DOHH2 (cell line): ENCODE results near the gene MRPS23.

Experiments used
- H3F3A ChIP-seq: fragments of 200-600 bp; sonication (generic), shearing (Covaris generic); 2 replicates; pipeline ENCODE4 v1.6.0; 2016; ENCODE audit warnings: antibody characterized with exemption, mild to moderate bottlenecking; ENCODE audit not compliant: control insufficient read depth, insufficient read depth
- H3K27ac ChIP-seq: fragments of 200-600 bp; sonication (generic); 2 replicates; pipeline ENCODE4 v1.5.1; 2014; ENCODE audit warnings: low read depth, mild to moderate bottlenecking, low read length, moderate library complexity
- H3K27me3 ChIP-seq: fragments of 200-600 bp; sonication (generic); 2 replicates; pipeline ENCODE4 v1.6.1; 2014; ENCODE audit warnings: mild to moderate bottlenecking, low read length, mixed read lengths; ENCODE audit not compliant: control insufficient read depth
- H3K36me3 ChIP-seq: fragments of 200-600 bp; sonication (generic); 2 replicates; pipeline ENCODE4 v1.6.1; 2014; ENCODE audit warnings: mild to moderate bottlenecking, low read length, moderate library complexity, mixed read lengths; ENCODE audit not compliant: control insufficient read depth
- H3K4me1 ChIP-seq: fragments of 200-600 bp; sonication (generic); 2 replicates; pipeline ENCODE4 v1.6.1; 2014; ENCODE audit warnings: mild to moderate bottlenecking, low read length, mixed read lengths; ENCODE audit not compliant: control insufficient read depth
- H3K4me2 ChIP-seq: fragments of 200-600 bp; sonication (generic); 2 replicates; pipeline ENCODE4 v1.6.0; 2014; ENCODE audit warnings: mild to moderate bottlenecking, low read length, moderate library complexity
- H3K4me3 ChIP-seq: fragments of 200-600 bp; sonication (generic); 2 replicates; pipeline ENCODE4 v1.5.1; 2014; ENCODE audit warnings: mild to moderate bottlenecking, low read length, mixed read lengths
- H3K79me2 ChIP-seq: fragments of 200-600 bp; sonication (generic); 2 replicates; pipeline ENCODE4 v1.6.1; 2014; ENCODE audit warnings: mild to moderate bottlenecking, low read length, mixed read lengths; ENCODE audit not compliant: control insufficient read depth
- H3K9me2 ChIP-seq: fragments of 200-600 bp; sonication (generic); replicated peaks from 2 replicates; pipeline ENCODE4 v1.6.1; 2014; ENCODE audit warnings: mild to moderate bottlenecking, low read length, mixed read lengths; ENCODE audit not compliant: control insufficient read depth
- H3K9me3 ChIP-seq: fragments of 200-600 bp; sonication (generic); 2 replicates; pipeline ENCODE4 v1.6.1; 2014; ENCODE audit warnings: antibody characterized with exemption, low read length, mixed read lengths; ENCODE audit not compliant: control insufficient read depth, insufficient read depth
- H4K20me1 ChIP-seq: fragments of 200-600 bp; sonication (generic); 2 replicates; pipeline ENCODE4 v1.6.0; 2014; ENCODE audit warnings: low read depth, mild to moderate bottlenecking, antibody characterized with exemption, low read length, moderate library complexity; ENCODE audit not compliant: control insufficient read depth, insufficient read depth
- CTCF ChIP-seq: fragments of 200-600 bp; sonication (generic); IDR thresholded peaks from one replicate; pipeline ENCODE4 v1.5.1; 2014; ENCODE audit warnings: antibody characterized with exemption, mild to moderate bottlenecking, low read depth, low read length; ENCODE audit not compliant: poor library complexity, severe bottlenecking
- EZH2phosphoT487 ChIP-seq: fragments of 200-600 bp; sonication (generic); IDR thresholded peaks from 2 replicates; pipeline ENCODE4 v1.6.1; 2017; ENCODE audit warnings: borderline replicate concordance, mild to moderate bottlenecking, antibody characterized with exemption, low read length, moderate library complexity, mixed read lengths

Gene MRPS23

DNA sequence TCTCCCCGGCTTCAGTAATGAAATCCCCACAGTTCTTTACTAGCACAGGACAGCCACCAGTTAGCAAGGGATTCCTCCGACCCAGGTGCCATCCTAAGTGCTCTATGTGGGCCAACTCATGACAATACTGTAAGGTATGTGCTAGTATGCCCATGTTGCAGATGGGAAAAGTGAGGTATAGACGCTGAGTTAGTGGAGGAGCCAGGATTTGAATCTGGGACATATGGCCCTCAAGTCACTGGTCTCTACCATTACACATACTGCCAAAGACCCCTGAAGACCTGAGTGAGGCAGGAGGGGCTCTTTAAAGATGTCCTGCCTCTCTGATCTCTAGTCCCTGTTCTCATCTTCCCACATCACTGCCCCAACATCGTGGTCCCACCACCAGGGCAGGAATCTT, 36.2 kb upstream of the MRPS23 start:
- H3K4me2 ChIP-seq = no peak overlapping the region
- no peaks in the 10 kb centered on the region for H3K36me3 ChIP-seq
- H3K27me3 ChIP-seq = peaks cover 45% of the 10 kb centered on the region

DNA sequence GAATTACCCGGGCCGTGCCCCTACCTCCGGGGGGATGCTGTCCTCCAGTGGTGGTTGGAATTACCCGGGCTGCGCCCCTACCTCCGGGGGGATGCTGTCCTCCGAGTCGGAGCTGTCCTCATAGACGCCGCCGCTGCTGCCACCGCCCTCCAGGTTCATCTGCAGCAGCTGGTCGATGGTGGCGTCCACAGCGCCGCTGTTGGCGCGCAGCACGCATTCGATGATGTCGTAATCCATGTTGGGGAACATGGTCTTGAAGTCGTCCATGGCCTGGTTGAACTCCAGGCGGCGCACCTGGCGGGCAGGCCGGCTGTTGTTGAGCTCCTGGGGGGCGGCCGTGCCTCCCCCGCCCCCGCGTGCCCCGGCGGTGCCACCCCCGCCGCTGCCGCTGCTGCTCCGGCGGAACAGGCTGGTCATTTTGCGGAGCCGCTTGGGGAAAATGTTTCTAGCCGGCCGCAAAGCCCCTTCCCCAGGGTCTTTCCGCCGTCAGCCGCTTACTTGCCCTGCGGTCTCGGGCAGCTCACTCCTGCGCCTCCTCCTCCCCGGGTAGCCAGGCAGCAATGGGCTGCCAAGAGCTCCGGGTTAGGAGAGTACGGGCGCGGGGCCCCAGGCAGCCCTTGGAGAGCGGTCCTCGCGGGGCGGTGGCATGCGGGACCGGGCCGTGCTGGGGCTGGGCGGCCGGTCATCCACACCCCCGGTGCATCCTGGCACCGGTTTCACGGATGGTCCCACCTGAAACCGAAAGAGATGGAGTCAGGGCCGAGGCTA, 35.5 kb upstream of the MRPS23 start:
- no peak for TF ChIP-seq EZH2phosphoT487
- no peak for TF ChIP-seq CTCF
- H3K27ac ChIP-seq = no peak overlapping the region
- no peaks in the 10 kb centered on the region for H3K9me2 ChIP-seq
- H3K4me3 ChIP-seq = no peak overlapping the region
- no peaks in the 10 kb centered on the region for H3K9me3 ChIP-seq
- no peaks in the 10 kb centered on the region for H3K4me1 ChIP-seq
- H3F3A ChIP-seq = no peaks in the 10 kb centered on the region
- H4K20me1 ChIP-seq = no peaks in the 10 kb centered on the region
- H3K79me2 ChIP-seq = no peaks in the 10 kb centered on the region
- H3K4me2 ChIP-seq = no peak overlapping the region
- H3K27me3 ChIP-seq = peaks cover 42% of the 10 kb centered on the region
- no peaks in the 10 kb centered on the region for H3K36me3 ChIP-seq

More for the DNA sequence above, 36.2 kb upstream of the MRPS23 start:
- no peaks in the 10 kb centered on the region for H3K4me1 ChIP-seq
- no peaks in the 10 kb centered on the region for H3K9me3 ChIP-seq
- H4K20me1 ChIP-seq = no peaks in the 10 kb centered on the region
- H3K27ac ChIP-seq = no peak overlapping the region
- H3K9me2 ChIP-seq = no peaks in the 10 kb centered on the region
- no peak overlapping the region for H3K4me3 ChIP-seq
- no peaks in the 10 kb centered on the region for H3F3A ChIP-seq
- TF ChIP-seq CTCF = no peak
- TF ChIP-seq EZH2phosphoT487 = no peak
- H3K79me2 ChIP-seq = no peaks in the 10 kb centered on the region

- Histone ChIP-seq H3K4me1 (peaks cover 1% of the 10 kb centered on the region), H3K4me3 (no peak overlapping the region), H3K79me2 (no peaks in the 10 kb centered on the region), H3K27me3 (peaks cover 37% of the 10 kb centered on the region), H3K27ac (no peak overlapping the region), H3F3A (no peaks in the 10 kb centered on the region), H3K36me3 (no peaks in the 10 kb centered on the region), H3K4me2 (no peak overlapping the region), H3K9me2 (no peaks in the 10 kb centered on the region), H4K20me1 (no peaks in the 10 kb centered on the region), H3K9me3 (no peaks in the 10 kb centered on the region)
- TF ChIP-seq CTCF (no peak), EZH2phosphoT487 (no peak)
These were observed 32.0 kb upstream of the MRPS23 start for GRCh38 chr17:57881783-57882351.
